Measurements from ENCODE around the gene SLFN5. TPM values are rescaled to one million over a fixed set of nuclear protein-coding genes. Genes with fewer than 3 reads are reported as not detected.

SLFN5 gene
- total and polyA plus RNA-seq, 2 donors (not counting 1 experiment from before 2014, with no cell fraction given), result 0.82 to 12.5 TPM

- H3K27ac Mint-ChIP-seq, result no peak overlapping the region
- no peaks in the 10 kb centered on the region for H3K36me3 ChIP-seq (replicated peaks in 1 of 2; ENCODE audit: control extremely low read depth in 1 of 2, control insufficient read depth in 1 of 2, extremely low read depth in 1 of 2, insufficient read depth in 2 of 2, low read length in 1 of 2)
- CTCF ChIA-PET, result no interaction called here
- peaks cover 0 to 2% (median 0%) of the 10 kb centered on the region in 3 donors for H3K9me3 ChIP-seq (ENCODE audit: control extremely low read depth in 1 of 3, control insufficient read depth in 2 of 3, insufficient read depth in 1 of 3, low read length in 2 of 3)
- H3K4me3 Mint-ChIP-seq, result no peak overlapping the region
- H3K4me2 ChIP-seq (replicated peaks; ENCODE audit: low read depth, low read length, poor library complexity, severe bottlenecking), result no peak overlapping the region
- H4K20me1 ChIP-seq (ENCODE audit: control insufficient read depth, insufficient read depth, low read length, poor library complexity, severe bottlenecking), result no peaks in the 10 kb centered on the region
- no peak overlapping the region for H2AFZ ChIP-seq (ENCODE audit: insufficient read depth, low read depth, low read length, poor library complexity, severe bottlenecking)
- peaks cover 0 to 14% (median 4%) of the 10 kb centered on the region in 4 experiments for H3K27me3 ChIP-seq (replicated peaks in 1 of 4; ENCODE audit: control extremely low read depth in 1 of 4, control insufficient read depth in 3 of 4, insufficient read depth in 4 of 4, low read length in 3 of 4)
- H3K27ac ChIP-seq (ENCODE audit: low read length in 2 of 2), result no peak overlapping the region
- 100% methylated on average over 2 of the region's 4 CpGs for WGBS (ENCODE audit: insufficient coverage)
- DNase-seq (no peak), ATAC-seq (ENCODE audit: low read depth) (no peak)
- H3K4me1 Mint-ChIP-seq, result peaks cover 2% of the 10 kb centered on the region
- no peaks in the 10 kb centered on the region for H3K4me1 ChIP-seq (ENCODE audit: control insufficient read depth in 2 of 2, insufficient read depth in 2 of 2, low read length in 2 of 2)
- peaks cover 3% of the 10 kb centered on the region for H3K9me3 Mint-ChIP-seq (ENCODE audit: insufficient read depth)
- no peak overlapping the region for H3K4me3 ChIP-seq (ENCODE audit: control extremely low read depth in 1 of 5, extremely low read depth in 1 of 5, insufficient read depth in 1 of 5, low read depth in 2 of 5, low read length in 4 of 5)
- POLR2A ChIA-PET, result interaction anchor here (0.9 kb wide), 1 partner anchor 11 kb away, joined by 3 read pairs; no protein-coding TSS in a partner anchor
- intact Hi-C loops (cut with micrococcal nuclease), result loop anchor here (10.0 kb wide), 1 partner anchor 52 kb away; no protein-coding TSS in a partner anchor
- peaks cover 30% of the 10 kb centered on the region for H3K27me3 Mint-ChIP-seq
- H3K79me2 ChIP-seq (ENCODE audit: control insufficient read depth, insufficient read depth, low read length), result no peaks in the 10 kb centered on the region
- TF ChIP-seq EZH2 (IDR thresholded peaks at IDR 0.05; ENCODE audit: borderline replicate concordance, insufficient read depth, low read depth, low read length, poor library complexity, severe bottlenecking) (no peak), CTCF (IDR thresholded peaks at IDR 0.05) (no peak)
- no peak overlapping the region for H3K9ac ChIP-seq (ENCODE audit: low read length)
Observed at GRCh38 chr17:35212668-35213067, 30.2 kb upstream of the SLFN5 start.

GRCh38 chr17:35213412-35213940, 29.4 kb upstream of the SLFN5 start:
- H3K9me3 ChIP-seq (ENCODE audit: control extremely low read depth in 1 of 3, control insufficient read depth in 2 of 3, insufficient read depth in 1 of 3, low read length in 2 of 3), result peaks cover 0 to 2% (median 0%) of the 10 kb centered on the region in 3 donors
- H3K4me1 ChIP-seq (ENCODE audit: control insufficient read depth in 2 of 2, insufficient read depth in 2 of 2, low read length in 2 of 2), result no peaks in the 10 kb centered on the region
- no peak overlapping the region for H3K27ac ChIP-seq (ENCODE audit: low read length in 2 of 2)
- WGBS (ENCODE audit: insufficient coverage), result no CpG with 5 or more reads among the region's 5 CpGs
- no peak overlapping the region for H3K4me3 ChIP-seq (ENCODE audit: control extremely low read depth in 1 of 5, extremely low read depth in 1 of 5, insufficient read depth in 1 of 5, low read depth in 2 of 5, low read length in 4 of 5)
- no peak overlapping the region for H3K9ac ChIP-seq (ENCODE audit: low read length)
- no peak overlapping the region for H3K27ac Mint-ChIP-seq
- POLR2A ChIA-PET, result interaction anchor here (0.9 kb wide), 1 partner anchor 10 kb away, joined by 3 read pairs; no protein-coding TSS in a partner anchor
- no peak overlapping the region for H2AFZ ChIP-seq (ENCODE audit: insufficient read depth, low read depth, low read length, poor library complexity, severe bottlenecking)
- H3K27me3 Mint-ChIP-seq, result peaks cover 30% of the 10 kb centered on the region
- no peaks in the 10 kb centered on the region for H4K20me1 ChIP-seq (ENCODE audit: control insufficient read depth, insufficient read depth, low read length, poor library complexity, severe bottlenecking)
- H3K36me3 ChIP-seq (replicated peaks in 1 of 2; ENCODE audit: control extremely low read depth in 1 of 2, control insufficient read depth in 1 of 2, extremely low read depth in 1 of 2, insufficient read depth in 2 of 2, low read length in 1 of 2), result no peaks in the 10 kb centered on the region
- TF ChIP-seq EZH2 (IDR thresholded peaks at IDR 0.05; ENCODE audit: borderline replicate concordance, insufficient read depth, low read depth, low read length, poor library complexity, severe bottlenecking) (no peak), CTCF (IDR thresholded peaks at IDR 0.05) (no peak)
- no peak overlapping the region for H3K4me3 Mint-ChIP-seq
- CTCF ChIA-PET, result interaction anchor here (0.6 kb wide), 1 partner anchor 551 kb away, joined by 3 read pairs; no protein-coding TSS in a partner anchor
- no peaks in the 10 kb centered on the region for H3K79me2 ChIP-seq (ENCODE audit: control insufficient read depth, insufficient read depth, low read length)
- no peak for ATAC-seq (ENCODE audit: low read depth)
- H3K9me3 Mint-ChIP-seq (ENCODE audit: insufficient read depth), result peaks cover 3% of the 10 kb centered on the region
- H3K4me1 Mint-ChIP-seq, result peaks cover 2% of the 10 kb centered on the region
- DNase-seq, result no peak
- H3K4me2 ChIP-seq (replicated peaks; ENCODE audit: low read depth, low read length, poor library complexity, severe bottlenecking), result no peak overlapping the region
- intact Hi-C loops (cut with micrococcal nuclease), result loop anchor here (10.0 kb wide), 1 partner anchor 51 kb away; no protein-coding TSS in a partner anchor
- peaks cover 0 to 14% (median 4%) of the 10 kb centered on the region in 4 experiments for H3K27me3 ChIP-seq (replicated peaks in 1 of 4; ENCODE audit: control extremely low read depth in 1 of 4, control insufficient read depth in 3 of 4, insufficient read depth in 4 of 4, low read length in 3 of 4)
